WTC11 (cell line): ENCODE results near the gene OGDHL. TPM values are rescaled to one million over a fixed set of nuclear protein-coding genes. Genes with fewer than 3 reads are reported as not detected.

Source experiments
- ATAC-seq: fragments of 200-7000 bp; cut with Tn5 transposase; 2 replicates; pipeline ENCODE4 v1.10.0; 2021; ENCODE audit warnings: mild to moderate bottlenecking, moderate library complexity
- CTCF ChIA-PET: fragments of 300-600 bp; sonication (Branson Sonifier 250); formaldehyde crosslinking; loops from one replicate; lab custom pipeline; 2021; ENCODE audit warnings: antibody characterized with exemption; lab: Charles Lee
- POLR2A ChIA-PET: fragments of 350-600 bp; sonication (Branson Sonifier 250); formaldehyde crosslinking; loops from one replicate; lab custom pipeline; 2021; ENCODE audit warnings: antibody characterized with exemption; lab: Charles Lee
- DNase-seq: peaks from one replicate; pipeline ENCODE4 v3.0.0; 2021; ENCODE audit warnings: low spot score
- H3K27ac Mint-ChIP-seq: 2 replicates; pipeline ENCODE4 v1.8.0; 2021; ENCODE audit warnings: mixed read lengths
- H3K27me3 Mint-ChIP-seq: 2 replicates; pipeline ENCODE4 v1.8.0; 2021; ENCODE audit warnings: low read depth, mild to moderate bottlenecking, moderate library complexity, mixed read lengths
- H3K36me3 Mint-ChIP-seq: 2 replicates; pipeline ENCODE4 v1.8.0; 2021; ENCODE audit warnings: mixed read lengths
- H3K4me1 Mint-ChIP-seq: 2 replicates; pipeline ENCODE4 v1.8.0; 2022; ENCODE audit warnings: mixed read lengths
- H3K4me3 Mint-ChIP-seq: 2 replicates; pipeline ENCODE4 v1.8.0; 2021; ENCODE audit warnings: mild to moderate bottlenecking, moderate library complexity, mixed read lengths
- H3K9me3 Mint-ChIP-seq: 2 replicates; pipeline ENCODE4 v1.8.0; 2021; ENCODE audit warnings: mixed read lengths
- ATF1 ChIP-seq: sonication (generic); formaldehyde crosslinking; IDR thresholded peaks from 2 replicates; pipeline ENCODE4 v1.8.1; 2023; ENCODE audit warnings: mild to moderate bottlenecking, moderate library complexity, missing genetic modification reagents
- ELF4 ChIP-seq: sonication (generic); formaldehyde crosslinking; IDR thresholded peaks from 2 replicates; pipeline ENCODE4 v1.8.1; 2022; ENCODE audit warnings: low read depth, mild to moderate bottlenecking, moderate library complexity, missing genetic modification reagents
- EMX1 ChIP-seq: fragments of 250-450 bp; sonication (Bioruptor Pico); IDR thresholded peaks from 2 replicates; pipeline ENCODE4 v1.8.0; 2021; ENCODE audit warnings: mild to moderate bottlenecking
- FOXP1 ChIP-seq: sonication (generic); formaldehyde crosslinking; IDR thresholded peaks from 2 replicates; pipeline ENCODE4 v1.8.0; 2022; ENCODE audit warnings: missing genetic modification reagents, mild to moderate bottlenecking, moderate library complexity, borderline replicate concordance
- KAT7 ChIP-seq: sonication (generic); formaldehyde crosslinking; IDR thresholded peaks from 2 replicates; pipeline ENCODE4 v1.8.1; 2023; ENCODE audit warnings: missing genetic modification reagents, mild to moderate bottlenecking, borderline replicate concordance
- NFATC4 ChIP-seq: fragments of 250-450 bp; sonication (Bioruptor Pico); IDR thresholded peaks from 2 replicates; pipeline ENCODE4 v1.9.0; 2021; ENCODE audit warnings: mild to moderate bottlenecking
- SMAD4 ChIP-seq: sonication (generic); formaldehyde crosslinking; IDR thresholded peaks from 2 replicates; pipeline ENCODE4 v1.8.0; 2022; ENCODE audit warnings: mild to moderate bottlenecking, missing genetic modification reagents
- TCF7 ChIP-seq: sonication (generic); formaldehyde crosslinking; IDR thresholded peaks from 2 replicates; pipeline ENCODE4 v1.8.0; 2022; ENCODE audit warnings: mild to moderate bottlenecking, low read depth, missing genetic modification reagents, moderate library complexity
- TEAD4 ChIP-seq: sonication (generic); formaldehyde crosslinking; IDR thresholded peaks from 2 replicates; pipeline ENCODE4 v1.8.0; 2022; ENCODE audit warnings: mild to moderate bottlenecking, missing genetic modification reagents
- TP53 ChIP-seq: sonication (generic); formaldehyde crosslinking; IDR thresholded peaks from 2 replicates; pipeline ENCODE4 v1.8.1; 2023; ENCODE audit warnings: mild to moderate bottlenecking, missing genetic modification reagents
- ZBTB21 ChIP-seq: sonication (generic); formaldehyde crosslinking; IDR thresholded peaks from 2 replicates; pipeline ENCODE4 v1.8.1; 2023; ENCODE audit warnings: mild to moderate bottlenecking, missing genetic modification reagents, borderline replicate concordance
- ZNF232 ChIP-seq: sonication (generic); formaldehyde crosslinking; IDR thresholded peaks from 2 replicates; pipeline ENCODE4 v1.8.0; 2022; ENCODE audit warnings: mild to moderate bottlenecking, missing genetic modification reagents
- ZNF317 ChIP-seq: sonication (generic); formaldehyde crosslinking; IDR thresholded peaks from 2 replicates; pipeline ENCODE4 v1.8.1; 2023; ENCODE audit warnings: low read depth, mild to moderate bottlenecking, moderate library complexity, missing genetic modification reagents, borderline replicate concordance
- ZNF416 ChIP-seq: fragments of 250-450 bp; sonication (Bioruptor Pico); IDR thresholded peaks from 2 replicates; pipeline ENCODE4 v1.9.0; 2021; ENCODE audit warnings: mild to moderate bottlenecking, inconsistent platforms
- total RNA-seq: library from RNA; stranded (reverse); gene quantifications from 3 replicates; pipeline ENCODE4 v1.2.3, GENCODE V29; 2021
- TF ChIP-seq, protein P1 (sequence below): sonication (generic); formaldehyde crosslinking; IDR thresholded peaks from 2 replicates; pipeline ENCODE4 v1.8.0; 2022; ENCODE audit warnings: mild to moderate bottlenecking, missing genetic modification reagents
- TF ChIP-seq, protein P2 (sequence below): fragments of 250-450 bp; sonication (Bioruptor Pico); IDR thresholded peaks from 2 replicates; pipeline ENCODE4 v1.9.0; 2021; ENCODE audit warnings: mild to moderate bottlenecking, borderline replicate concordance
- TF ChIP-seq, protein P3 (sequence below): sonication (generic); formaldehyde crosslinking; IDR thresholded peaks from 2 replicates; pipeline ENCODE4 v1.8.0; 2022; ENCODE audit warnings: mild to moderate bottlenecking, missing genetic modification reagents
- TF ChIP-seq, protein P4 (sequence below): sonication (generic); formaldehyde crosslinking; IDR thresholded peaks from 2 replicates; pipeline ENCODE4 v1.8.1; 2022; ENCODE audit warnings: mild to moderate bottlenecking, missing genetic modification reagents, moderate library complexity, borderline replicate concordance
- TF ChIP-seq, protein P5 (sequence below): fragments of 250-450 bp; sonication (Bioruptor Pico); IDR thresholded peaks from 2 replicates; pipeline ENCODE4 v1.9.0; 2021; ENCODE audit warnings: moderate library complexity, mild to moderate bottlenecking, inconsistent platforms, borderline replicate concordance
- TF ChIP-seq, protein P6 (sequence below): sonication (generic); formaldehyde crosslinking; IDR thresholded peaks from 2 replicates; pipeline ENCODE4 v1.8.1; 2023; ENCODE audit warnings: mild to moderate bottlenecking, moderate library complexity, missing genetic modification reagents

Gene OGDHL
- total RNA-seq, 1 experiment from 2014 or later: 35.1 TPM

DNA sequence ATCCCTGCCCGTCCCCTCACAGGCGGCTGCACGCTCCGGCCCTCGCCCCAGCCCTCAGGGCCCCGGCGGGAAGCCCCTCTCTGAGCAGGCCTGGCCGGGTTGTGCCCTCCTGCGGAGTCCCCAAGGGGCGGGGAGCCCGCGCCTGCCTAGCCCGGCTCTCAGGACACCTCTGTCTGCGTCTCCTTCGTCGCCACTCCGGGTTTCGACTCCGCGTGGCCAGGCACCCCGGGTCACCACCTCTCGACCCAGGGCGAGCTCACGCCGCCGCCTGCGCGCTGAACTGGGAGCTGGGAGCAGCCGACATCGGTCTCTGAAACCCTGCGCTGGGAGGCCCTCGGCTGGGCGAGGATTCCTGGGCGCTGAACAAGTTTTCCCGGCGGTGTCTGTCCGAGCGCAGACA lies 6.2 kb upstream of the OGDHL start:
- H3K9me3 Mint-ChIP-seq: peaks cover 10% of the 10 kb centered on the region
- H3K27ac Mint-ChIP-seq: no peak overlapping the region
- H3K4me3 Mint-ChIP-seq: peak overlapping the region; percentile 20
- DNase-seq: peak; percentile 56
- ChIA-PET POLR2A (no interaction called here), CTCF (interaction anchor here (1.0 to 1.7 kb wide), 5 partner anchors 24 to 204 kb away, joined by 3 to 4 read pairs (median 4); partner anchors contain the start of gene CHAT)
- TF ChIP-seq, protein P1, sequence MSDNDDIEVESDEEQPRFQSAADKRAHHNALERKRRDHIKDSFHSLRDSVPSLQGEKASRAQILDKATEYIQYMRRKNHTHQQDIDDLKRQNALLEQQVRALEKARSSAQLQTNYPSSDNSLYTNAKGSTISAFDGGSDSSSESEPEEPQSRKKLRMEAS (CRISPR knock-in tag): 0 out of 2 replicates have a peak, but pooled peaks have one; percentile 12
- TF ChIP-seq, protein P2, sequence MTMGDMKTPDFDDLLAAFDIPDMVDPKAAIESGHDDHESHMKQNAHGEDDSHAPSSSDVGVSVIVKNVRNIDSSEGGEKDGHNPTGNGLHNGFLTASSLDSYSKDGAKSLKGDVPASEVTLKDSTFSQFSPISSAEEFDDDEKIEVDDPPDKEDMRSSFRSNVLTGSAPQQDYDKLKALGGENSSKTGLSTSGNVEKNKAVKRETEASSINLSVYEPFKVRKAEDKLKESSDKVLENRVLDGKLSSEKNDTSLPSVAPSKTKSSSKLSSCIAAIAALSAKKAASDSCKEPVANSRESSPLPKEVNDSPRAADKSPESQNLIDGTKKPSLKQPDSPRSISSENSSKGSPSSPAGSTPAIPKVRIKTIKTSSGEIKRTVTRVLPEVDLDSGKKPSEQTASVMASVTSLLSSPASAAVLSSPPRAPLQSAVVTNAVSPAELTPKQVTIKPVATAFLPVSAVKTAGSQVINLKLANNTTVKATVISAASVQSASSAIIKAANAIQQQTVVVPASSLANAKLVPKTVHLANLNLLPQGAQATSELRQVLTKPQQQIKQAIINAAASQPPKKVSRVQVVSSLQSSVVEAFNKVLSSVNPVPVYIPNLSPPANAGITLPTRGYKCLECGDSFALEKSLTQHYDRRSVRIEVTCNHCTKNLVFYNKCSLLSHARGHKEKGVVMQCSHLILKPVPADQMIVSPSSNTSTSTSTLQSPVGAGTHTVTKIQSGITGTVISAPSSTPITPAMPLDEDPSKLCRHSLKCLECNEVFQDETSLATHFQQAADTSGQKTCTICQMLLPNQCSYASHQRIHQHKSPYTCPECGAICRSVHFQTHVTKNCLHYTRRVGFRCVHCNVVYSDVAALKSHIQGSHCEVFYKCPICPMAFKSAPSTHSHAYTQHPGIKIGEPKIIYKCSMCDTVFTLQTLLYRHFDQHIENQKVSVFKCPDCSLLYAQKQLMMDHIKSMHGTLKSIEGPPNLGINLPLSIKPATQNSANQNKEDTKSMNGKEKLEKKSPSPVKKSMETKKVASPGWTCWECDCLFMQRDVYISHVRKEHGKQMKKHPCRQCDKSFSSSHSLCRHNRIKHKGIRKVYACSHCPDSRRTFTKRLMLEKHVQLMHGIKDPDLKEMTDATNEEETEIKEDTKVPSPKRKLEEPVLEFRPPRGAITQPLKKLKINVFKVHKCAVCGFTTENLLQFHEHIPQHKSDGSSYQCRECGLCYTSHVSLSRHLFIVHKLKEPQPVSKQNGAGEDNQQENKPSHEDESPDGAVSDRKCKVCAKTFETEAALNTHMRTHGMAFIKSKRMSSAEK: no peak
- TF ChIP-seq EMX1 (CRISPR knock-in tag) (no peak), SMAD4 (CRISPR knock-in tag) (no peak), KAT7 (no peak), ZNF232 (CRISPR knock-in tag) (no peak), ZNF317 (CRISPR knock-in tag) (0 out of 2 replicates have a peak, but pooled peaks have one; percentile 47), TCF7 (CRISPR knock-in tag) (no peak)
- TF ChIP-seq, protein P3, sequence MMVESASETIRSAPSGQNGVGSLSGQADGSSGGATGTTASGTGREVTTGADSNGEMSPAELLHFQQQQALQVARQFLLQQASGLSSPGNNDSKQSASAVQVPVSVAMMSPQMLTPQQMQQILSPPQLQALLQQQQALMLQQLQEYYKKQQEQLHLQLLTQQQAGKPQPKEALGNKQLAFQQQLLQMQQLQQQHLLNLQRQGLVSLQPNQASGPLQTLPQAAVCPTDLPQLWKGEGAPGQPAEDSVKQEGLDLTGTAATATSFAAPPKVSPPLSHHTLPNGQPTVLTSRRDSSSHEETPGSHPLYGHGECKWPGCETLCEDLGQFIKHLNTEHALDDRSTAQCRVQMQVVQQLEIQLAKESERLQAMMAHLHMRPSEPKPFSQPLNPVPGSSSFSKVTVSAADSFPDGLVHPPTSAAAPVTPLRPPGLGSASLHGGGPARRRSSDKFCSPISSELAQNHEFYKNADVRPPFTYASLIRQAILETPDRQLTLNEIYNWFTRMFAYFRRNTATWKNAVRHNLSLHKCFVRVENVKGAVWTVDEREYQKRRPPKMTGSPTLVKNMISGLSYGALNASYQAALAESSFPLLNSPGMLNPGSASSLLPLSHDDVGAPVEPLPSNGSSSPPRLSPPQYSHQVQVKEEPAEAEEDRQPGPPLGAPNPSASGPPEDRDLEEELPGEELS (CRISPR knock-in tag): no peak
- TF ChIP-seq, protein P4, sequence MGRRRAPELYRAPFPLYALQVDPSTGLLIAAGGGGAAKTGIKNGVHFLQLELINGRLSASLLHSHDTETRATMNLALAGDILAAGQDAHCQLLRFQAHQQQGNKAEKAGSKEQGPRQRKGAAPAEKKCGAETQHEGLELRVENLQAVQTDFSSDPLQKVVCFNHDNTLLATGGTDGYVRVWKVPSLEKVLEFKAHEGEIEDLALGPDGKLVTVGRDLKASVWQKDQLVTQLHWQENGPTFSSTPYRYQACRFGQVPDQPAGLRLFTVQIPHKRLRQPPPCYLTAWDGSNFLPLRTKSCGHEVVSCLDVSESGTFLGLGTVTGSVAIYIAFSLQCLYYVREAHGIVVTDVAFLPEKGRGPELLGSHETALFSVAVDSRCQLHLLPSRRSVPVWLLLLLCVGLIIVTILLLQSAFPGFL (CRISPR knock-in tag): no peak
- peak; percentile 57 for ATAC-seq
- H3K36me3 Mint-ChIP-seq: 0 out of 2 replicates have a peak, but pooled peaks cover 2% of the 10 kb centered on the region
- peaks cover 13% of the 10 kb centered on the region for H3K4me1 Mint-ChIP-seq
- peaks cover 45% of the 10 kb centered on the region for H3K27me3 Mint-ChIP-seq

DNA sequence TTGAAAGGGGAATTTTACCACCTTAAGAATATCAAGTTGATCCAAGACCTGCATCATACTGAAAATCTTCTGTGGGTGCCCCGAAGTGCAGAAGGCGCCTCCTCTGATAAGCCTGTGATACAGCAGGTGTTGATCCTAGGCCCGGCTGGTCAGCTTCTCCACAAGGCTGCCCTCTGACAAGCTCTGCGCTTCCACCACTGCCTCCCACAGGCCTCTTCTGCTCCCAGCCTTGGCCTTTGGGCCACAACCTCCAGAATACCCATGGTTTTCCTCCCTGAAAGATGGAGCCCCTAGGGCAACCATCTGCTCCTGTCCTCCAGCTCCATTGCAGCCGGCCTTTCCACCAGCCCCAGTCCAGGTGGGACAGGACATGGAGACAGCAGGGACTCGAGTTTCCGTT lies 5.6 kb upstream of the OGDHL start:
- CTCF ChIA-PET: interaction anchor here (0.6 to 1.7 kb wide), 8 partner anchors 22 to 204 kb away, joined by 3 to 4 read pairs (median 4); partner anchors contain the start of gene CHAT
- H3K36me3 Mint-ChIP-seq: 0 out of 2 replicates have a peak, but pooled peaks cover 2% of the 10 kb centered on the region
- TF ChIP-seq TP53: no peak
- no peak for TF ChIP-seq FOXP1
- no peak for TF ChIP-seq ZBTB21
- TF ChIP-seq SMAD4 (CRISPR knock-in tag): no peak
- no peak for TF ChIP-seq TEAD4 (CRISPR knock-in tag)
- POLR2A ChIA-PET: no interaction called here
- peaks cover 12% of the 10 kb centered on the region for H3K4me1 Mint-ChIP-seq
- H3K27ac Mint-ChIP-seq: no peak overlapping the region
- peak; percentile 40 for DNase-seq
- H3K9me3 Mint-ChIP-seq: peaks cover 10% of the 10 kb centered on the region
- H3K4me3 Mint-ChIP-seq: no peak overlapping the region; the same call in 1 of the 2 replicates
- peak; percentile 78 for ATAC-seq
- peaks cover 51% of the 10 kb centered on the region for H3K27me3 Mint-ChIP-seq

DNA sequence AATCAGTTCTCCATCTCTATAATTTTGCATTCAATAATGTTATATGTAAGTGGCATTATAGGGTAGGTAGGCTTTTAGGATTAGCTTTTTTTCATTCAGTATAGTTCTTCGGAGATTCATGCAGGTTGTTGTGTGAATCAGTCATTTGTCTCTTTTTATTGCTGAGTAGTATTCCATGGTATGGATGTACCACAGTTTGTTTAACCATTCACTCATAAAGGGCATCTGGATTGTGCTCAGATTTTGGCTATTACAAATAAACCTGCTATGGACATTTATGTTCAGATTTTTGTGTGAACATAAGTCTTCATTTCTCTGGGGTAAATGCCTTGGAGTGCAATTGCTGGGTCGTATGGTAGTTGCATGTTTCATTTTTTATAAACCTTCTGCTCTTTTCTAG lies 4.4 kb upstream of the OGDHL start:
- Mint-ChIP-seq H3K27me3 (peaks cover 55% of the 10 kb centered on the region), H3K4me1 (peaks cover 12% of the 10 kb centered on the region), H3K9me3 (peaks cover 10% of the 10 kb centered on the region), H3K36me3 (0 out of 2 replicates have a peak, but pooled peaks cover 2% of the 10 kb centered on the region), H3K4me3 (no peak overlapping the region), H3K27ac (no peak overlapping the region)
- ATAC-seq (no peak), DNase-seq (no peak)
- ChIA-PET CTCF (no interaction called here), POLR2A (no interaction called here)
- TF ChIP-seq, protein P3 (CRISPR knock-in tag): no peak
- TF ChIP-seq ZNF416 (CRISPR knock-in tag) (no peak), ATF1 (CRISPR knock-in tag) (no peak), NFATC4 (CRISPR knock-in tag) (no peak), TEAD4 (CRISPR knock-in tag) (no peak), ELF4 (no peak)
- TF ChIP-seq, protein P5, sequence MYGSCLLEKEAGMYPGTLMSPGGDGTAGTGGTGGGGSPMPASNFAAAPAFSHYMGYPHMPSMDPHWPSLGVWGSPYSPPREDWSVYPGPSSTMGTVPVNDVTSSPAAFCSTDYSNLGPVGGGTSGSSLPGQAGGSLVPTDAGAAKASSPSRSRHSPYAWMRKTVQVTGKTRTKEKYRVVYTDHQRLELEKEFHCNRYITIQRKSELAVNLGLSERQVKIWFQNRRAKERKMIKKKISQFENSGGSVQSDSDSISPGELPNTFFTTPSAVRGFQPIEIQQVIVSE (CRISPR knock-in tag): no peak
- TF ChIP-seq, protein P6, sequence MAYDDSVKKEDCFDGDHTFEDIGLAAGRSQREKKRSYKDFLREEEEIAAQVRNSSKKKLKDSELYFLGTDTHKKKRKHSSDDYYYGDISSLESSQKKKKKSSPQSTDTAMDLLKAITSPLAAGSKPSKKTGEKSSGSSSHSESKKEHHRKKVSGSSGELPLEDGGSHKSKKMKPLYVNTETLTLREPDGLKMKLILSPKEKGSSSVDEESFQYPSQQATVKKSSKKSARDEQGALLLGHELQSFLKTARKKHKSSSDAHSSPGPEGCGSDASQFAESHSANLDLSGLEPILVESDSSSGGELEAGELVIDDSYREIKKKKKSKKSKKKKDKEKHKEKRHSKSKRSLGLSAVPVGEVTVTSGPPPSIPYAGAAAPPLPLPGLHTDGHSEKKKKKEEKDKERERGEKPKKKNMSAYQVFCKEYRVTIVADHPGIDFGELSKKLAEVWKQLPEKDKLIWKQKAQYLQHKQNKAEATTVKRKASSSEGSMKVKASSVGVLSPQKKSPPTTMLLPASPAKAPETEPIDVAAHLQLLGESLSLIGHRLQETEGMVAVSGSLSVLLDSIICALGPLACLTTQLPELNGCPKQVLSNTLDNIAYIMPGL (CRISPR knock-in tag): no peak
